ENCODE measurements around the gene HEPN1. TPM values are rescaled to one million over a fixed set of nuclear protein-coding genes. Genes with fewer than 3 reads are reported as not detected.

The HEPN1 gene
- total RNA-seq, 4 donors from 2014 or later, result 0.56 TPM; not detected in 3

DNA sequence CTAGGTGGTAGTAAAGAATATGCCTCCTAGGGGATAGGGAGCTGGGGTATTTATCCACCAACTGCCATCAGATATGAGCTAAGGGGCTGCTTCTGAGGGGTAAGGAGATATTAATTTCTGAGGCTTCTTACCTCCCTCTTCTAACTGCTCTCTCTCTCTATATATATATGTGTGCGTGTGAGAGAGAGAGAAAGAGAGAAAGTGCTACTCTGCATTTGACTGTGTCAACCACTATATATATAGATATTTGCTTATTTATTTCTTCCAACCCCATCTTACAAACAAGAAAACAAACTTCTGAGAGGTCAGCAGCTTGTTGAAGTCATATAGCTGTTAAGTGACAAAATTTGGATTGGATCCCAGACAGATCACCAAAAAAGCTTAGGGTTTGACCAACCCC, 22.7 kb downstream of the HEPN1 start:
- ATAC-seq (ENCODE audit: low FRiP score) (no peak), DNase-seq (ENCODE audit: low spot score) (no peak)
- TF ChIP-seq, protein P1, sequence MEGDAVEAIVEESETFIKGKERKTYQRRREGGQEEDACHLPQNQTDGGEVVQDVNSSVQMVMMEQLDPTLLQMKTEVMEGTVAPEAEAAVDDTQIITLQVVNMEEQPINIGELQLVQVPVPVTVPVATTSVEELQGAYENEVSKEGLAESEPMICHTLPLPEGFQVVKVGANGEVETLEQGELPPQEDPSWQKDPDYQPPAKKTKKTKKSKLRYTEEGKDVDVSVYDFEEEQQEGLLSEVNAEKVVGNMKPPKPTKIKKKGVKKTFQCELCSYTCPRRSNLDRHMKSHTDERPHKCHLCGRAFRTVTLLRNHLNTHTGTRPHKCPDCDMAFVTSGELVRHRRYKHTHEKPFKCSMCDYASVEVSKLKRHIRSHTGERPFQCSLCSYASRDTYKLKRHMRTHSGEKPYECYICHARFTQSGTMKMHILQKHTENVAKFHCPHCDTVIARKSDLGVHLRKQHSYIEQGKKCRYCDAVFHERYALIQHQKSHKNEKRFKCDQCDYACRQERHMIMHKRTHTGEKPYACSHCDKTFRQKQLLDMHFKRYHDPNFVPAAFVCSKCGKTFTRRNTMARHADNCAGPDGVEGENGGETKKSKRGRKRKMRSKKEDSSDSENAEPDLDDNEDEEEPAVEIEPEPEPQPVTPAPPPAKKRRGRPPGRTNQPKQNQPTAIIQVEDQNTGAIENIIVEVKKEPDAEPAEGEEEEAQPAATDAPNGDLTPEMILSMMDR (IDR thresholded peaks at IDR 0.05), result no peak

DNA sequence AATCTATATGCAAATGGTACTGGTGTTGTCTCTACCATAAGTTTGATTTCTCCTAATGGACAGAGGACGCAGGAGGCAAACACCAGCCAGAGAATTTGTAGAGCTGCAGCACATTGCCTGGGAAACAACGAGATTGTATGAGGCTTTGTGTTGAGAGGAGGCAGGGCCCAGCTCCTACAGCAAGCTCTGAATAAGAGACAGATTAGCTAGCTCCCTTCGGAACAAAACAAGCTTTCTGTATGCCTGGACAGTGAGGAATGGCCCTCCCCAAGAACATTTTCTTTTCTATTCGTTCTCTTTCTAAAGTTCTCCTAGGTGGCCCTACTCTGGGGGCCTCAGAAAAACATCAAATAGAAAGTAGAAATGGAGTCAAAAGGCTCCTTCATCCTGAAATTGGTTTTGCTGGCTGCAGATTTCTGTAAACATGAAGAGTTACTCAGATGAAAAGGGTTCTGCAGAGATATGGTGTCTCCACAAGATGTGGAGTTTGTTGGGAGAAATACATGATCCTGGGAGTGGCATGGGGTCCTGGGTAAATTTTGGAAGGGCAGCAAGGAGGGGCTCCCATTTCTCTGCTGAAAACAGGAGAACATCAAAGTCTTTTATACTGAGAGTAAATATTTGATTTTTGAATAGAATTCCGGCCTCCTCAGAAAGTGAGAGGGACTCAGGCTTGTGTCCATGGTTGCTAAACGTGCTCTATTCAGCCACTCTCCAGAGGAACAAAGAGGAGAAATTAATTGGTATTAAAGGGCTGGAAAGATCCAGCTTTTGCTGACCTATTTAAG, 23.6 kb downstream of the HEPN1 start:
- DNase-seq (ENCODE audit: low spot score) (no peak), ATAC-seq (ENCODE audit: low FRiP score) (no peak)
- TF ChIP-seq, protein P1 (IDR thresholded peaks at IDR 0.05), result no peak

DNA sequence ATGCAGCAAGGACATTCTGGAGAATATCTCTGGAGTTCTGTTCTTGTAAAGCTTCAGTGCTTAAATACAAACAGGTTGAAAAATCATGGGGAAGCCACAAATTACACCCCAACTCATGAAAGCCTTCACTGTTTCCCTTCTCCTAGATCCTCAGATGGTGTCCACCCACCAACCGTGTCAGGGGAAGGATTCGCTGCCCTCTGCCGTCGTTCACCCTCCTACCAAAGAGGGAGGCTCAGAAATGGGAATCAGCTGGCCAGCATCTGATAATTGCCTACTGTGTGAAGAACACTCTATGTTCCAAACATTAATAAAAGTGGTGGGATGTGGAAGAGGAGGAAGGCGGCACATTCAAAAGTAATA, 24.2 kb downstream of the HEPN1 start:
- no peak for DNase-seq (ENCODE audit: low spot score)
- no peak for ATAC-seq (ENCODE audit: low FRiP score)

DNA sequence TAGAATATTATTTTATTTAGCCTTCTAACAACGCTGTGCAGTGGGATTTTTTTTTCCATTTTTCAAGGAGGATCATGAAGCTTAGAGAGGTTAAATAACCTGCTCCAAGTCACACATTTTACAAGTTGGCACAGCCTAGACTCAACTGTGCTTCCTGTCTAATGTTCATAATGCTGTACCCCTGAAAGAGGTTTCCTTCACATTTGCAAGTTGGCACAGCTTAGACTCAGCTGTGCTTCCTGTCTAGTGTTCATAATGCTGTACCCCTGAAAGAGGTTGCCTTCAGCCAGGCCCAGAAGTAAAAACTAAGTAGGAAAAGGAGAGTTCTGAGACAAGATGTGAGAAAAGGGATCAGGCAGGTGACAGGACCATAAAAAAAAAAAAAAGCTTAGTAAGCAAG, 24.7 kb downstream of the HEPN1 start:
- DNase-seq (ENCODE audit: low spot score) (no peak), ATAC-seq (ENCODE audit: low FRiP score) (no peak)
- TF ChIP-seq, protein P1 (IDR thresholded peaks at IDR 0.05), result no peak

More for the DNA sequence above, 24.2 kb downstream of the HEPN1 start:
- TF ChIP-seq, protein P1 (IDR thresholded peaks at IDR 0.05), result no peak

DNA sequence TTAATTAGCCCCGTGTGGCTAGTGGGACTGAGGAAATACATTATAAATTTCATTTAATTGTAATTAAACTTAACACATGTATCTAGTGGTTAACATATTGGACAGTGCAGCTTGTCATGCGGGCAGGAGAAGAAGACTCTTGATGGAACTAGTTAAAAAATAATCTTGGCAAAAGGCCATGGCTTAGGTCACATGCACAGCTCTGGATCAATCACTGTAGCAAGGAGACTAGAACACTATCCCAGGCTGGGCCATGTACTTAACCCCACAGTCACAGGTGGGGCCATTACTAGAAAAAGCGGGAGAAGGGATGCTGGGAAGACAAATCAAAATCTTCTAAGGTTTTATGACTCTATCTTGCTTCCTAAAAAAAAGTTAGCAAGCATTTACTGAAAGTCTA, 25.5 kb downstream of the HEPN1 start:
- ATAC-seq (ENCODE audit: low FRiP score) (no peak), DNase-seq (ENCODE audit: low spot score) (no peak)
- TF ChIP-seq, protein P1 (IDR thresholded peaks at IDR 0.05), result no peak

DNA sequence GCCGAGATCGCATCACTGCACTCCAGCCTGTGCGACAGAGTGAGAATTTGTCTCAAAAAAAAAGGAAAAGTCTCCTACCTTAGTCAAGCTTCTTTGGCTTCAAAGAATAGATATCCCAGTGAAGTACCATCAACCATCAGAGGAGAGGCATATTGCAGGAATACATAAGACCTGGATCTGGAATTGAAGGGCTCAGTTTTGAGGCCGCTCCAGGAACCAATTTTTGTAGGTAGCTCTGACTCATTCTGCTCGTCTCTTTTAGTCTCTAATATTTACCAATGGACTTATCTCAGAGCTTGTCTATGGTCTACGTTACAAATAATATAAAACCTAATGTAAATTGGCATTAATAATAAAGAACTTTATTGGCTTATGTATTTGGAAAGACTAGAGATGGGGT, 26.8 kb downstream of the HEPN1 start:
- TF ChIP-seq, protein P1 (IDR thresholded peaks at IDR 0.05), result no peak
- DNase-seq (ENCODE audit: low spot score), result no peak
- no peak for ATAC-seq (ENCODE audit: low FRiP score)

DNA sequence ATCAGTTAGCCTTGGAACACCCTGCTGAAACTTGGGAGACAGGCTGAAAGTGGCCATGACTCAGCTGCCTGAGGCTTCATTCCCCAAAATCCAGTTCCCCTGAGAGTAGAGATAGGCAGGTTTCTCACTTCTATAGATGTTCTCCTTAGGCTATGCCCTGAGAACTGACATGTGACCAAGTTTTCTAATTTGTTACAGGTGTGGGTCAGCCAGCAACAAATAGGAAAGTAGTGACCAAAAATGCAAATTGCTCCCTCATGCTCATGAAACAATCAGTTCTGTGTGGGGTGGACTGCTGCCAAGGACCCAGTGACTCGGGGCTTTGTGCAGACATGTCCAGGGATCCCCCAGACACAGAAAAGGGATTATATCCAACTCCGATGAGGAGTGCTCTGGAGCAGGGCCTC, 27.7 kb downstream of the HEPN1 start:
- ATAC-seq (ENCODE audit: low FRiP score) (no peak), DNase-seq (ENCODE audit: low spot score) (no peak)
- TF ChIP-seq, protein P1 (IDR thresholded peaks at IDR 0.05), result no peak
